AML-193 (cell line): ENCODE measurements around the gene PLXNB2.
A peak's percentile ranks its signal among the peaks of the same experiment; 100 is the strongest.
"Not testable (repeated sequence)": the region's sequence is repeated elsewhere in the genome, so short reads cannot be mapped to it uniquely, and the experiment has no call there.

Experiments used
- DNase-seq, 2 experiments: peaks; one replicate each; lab custom pipeline; 2025; lab: John Stamatoyannopoulos, UW

PLXNB2 gene

DNA sequence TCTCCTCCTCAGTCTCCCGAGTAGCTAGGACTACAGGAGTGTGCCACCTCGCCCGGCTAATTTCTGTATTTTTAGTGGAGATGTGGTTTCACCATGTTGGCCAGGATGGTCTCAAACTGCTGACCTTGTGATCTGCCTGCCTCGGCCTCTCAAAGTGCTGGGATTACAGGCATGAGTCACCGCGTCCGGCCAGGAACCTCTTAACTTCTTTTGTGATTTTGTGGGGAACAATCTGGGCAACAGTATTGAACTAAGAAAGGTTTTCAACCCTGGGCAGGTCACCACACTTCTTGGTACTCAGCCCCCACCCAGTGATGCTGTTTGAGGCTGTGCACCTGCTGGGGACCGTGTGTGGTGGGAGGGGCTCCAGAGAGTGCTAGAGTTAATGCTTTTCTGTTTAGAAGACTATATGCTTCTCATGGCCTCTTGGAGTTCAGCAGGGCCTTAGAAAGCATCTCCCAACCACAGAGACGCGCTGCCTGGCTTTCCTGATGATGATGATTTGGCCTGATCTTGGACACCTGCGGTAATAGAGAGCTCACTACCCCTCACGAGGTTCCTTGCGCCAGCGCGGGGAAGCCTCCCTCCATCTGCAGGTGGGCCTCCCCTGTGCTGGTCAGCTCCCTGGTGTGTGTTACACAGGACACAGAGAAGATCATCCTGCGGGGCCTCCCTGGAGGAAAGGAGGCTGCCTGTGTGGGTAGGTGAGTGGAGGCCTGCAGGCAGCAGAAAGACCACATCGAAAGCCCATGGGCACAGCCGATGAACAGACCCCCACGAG, 18.2 kb upstream of the PLXNB2 start:
- DNase-seq, result no peak

DNA sequence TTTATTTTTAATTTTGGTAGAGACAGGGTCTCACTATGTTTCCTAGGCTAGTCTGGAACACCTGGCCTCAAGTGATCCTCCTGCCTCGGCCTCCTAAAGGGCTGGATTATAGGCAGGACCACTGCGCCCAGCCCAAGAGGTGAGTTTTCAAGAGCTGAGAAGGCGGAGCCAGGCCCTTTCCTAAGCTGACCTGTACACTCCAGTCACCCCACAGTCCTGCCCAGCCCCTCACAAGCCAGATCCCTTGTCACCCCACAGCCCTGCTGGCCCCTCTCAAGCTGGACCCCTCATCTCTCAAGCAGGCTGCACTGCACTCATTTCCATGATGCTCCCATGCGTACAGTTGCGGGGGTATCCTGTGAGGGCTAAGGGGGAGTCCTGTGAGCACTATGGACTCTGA, 16.5 kb upstream of the PLXNB2 start:
- DNase-seq, result no peak

DNA sequence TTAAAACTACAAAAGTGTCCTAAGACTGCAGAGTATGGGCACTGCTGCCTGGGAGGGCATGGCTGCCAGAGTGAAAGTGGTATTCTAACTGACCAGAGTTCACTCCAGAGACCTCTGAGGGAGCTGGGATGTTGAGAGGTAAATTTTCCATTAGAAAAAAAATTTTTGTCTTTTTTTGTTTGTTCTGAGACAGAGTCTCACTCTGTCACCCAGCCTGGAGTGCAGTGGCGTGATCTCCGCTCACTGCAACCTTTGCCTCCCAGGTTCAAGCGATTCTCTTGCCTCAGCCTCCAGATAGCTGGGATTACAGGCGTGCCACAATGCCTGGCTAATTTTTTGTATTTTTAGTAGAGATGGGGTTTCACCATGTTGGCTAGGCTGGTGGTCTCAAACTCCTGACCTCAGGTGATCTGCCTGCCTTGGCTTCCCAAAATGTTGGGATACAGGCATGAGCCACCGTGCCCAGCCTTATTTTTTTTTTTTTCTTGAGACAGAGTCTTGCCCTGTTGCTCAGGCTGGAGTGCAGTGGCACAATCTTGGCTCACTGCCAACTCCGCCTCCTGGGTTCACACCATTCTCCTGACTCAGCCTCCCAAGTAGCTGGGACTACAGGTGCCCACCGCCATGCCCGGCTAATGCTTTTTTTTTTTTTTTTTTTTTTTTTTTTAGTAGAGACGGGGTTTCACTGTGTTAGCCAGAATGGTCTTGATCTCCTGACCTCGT, 15.1 kb upstream of the PLXNB2 start:
- DNase-seq, result not testable (repeated sequence)

DNA sequence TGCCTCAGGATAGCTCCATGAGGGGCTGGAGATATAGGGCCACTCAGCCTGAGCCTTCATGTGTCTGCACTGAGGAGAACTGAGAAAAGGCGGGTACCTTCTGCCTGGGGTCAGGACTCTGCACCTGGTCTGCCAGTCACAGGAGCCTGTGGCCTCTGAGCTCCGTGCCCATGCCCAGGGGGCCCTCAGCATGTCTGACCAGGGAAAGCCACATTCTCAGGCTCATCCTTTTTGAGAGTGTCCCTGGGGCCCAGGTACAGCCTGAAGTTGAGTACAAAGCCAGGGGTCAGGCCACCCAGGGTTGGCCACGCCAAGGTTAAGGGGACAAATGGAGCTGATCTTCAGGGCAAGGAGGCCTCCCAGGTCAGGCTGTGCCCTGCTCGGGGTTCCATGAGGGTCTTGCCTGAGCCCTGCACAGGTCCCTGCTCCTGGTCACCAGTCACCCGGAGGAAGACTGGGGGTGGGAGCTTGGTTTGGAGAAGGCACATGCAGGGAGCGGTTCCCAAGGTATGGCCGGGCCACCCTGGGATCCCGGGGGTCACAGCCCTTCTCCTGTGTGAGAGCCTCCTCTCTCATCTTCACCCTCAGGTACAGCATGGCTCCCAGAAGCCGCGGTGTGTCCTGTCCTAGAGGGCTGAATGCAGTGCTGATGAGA, 13.4 kb upstream of the PLXNB2 start:
- DNase-seq, result no peak

DNA sequence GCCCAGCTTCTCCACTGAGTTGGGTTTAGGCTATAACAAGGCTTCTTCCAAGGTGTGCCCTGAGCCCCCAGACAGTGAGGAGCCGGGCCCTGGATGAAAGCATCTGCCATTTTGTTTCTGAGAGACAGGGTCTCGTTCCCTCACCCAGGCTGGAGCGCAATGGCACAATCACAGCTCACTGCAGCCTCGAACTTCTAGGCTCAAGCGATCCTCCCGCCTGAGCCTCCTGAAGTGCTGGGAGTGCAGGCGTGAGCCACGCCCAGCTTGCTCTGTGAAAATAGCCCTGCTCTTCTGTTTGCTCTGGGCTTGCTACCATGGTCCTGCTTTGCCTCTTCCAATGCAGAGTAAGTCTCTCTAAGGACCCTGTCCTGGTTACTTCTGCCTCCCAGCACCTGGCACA, 12.7 kb upstream of the PLXNB2 start:
- no peak for DNase-seq

DNA sequence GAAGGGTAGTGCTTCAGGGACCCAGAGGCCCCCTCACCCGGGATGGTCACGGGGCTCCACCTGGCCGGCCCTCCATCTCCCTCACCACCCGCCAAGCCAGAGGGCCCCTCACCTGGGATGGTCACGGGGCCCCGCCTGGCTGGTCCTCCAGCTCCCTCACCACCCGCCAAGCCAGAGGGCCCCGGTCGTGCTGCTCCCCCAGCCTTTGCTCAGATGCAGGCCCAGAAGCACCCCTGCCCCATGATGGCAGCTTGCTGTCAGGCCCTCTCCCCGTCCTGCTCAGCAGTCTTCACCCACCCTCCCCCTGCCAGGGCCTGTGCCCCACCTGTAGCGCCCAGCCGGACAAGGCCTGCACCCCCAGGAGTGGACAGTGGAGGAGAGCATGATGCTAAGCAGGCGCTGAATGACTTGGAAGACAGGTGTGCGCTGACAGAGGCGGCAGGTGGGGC, 12.1 kb upstream of the PLXNB2 start:
- no peak for DNase-seq

DNA sequence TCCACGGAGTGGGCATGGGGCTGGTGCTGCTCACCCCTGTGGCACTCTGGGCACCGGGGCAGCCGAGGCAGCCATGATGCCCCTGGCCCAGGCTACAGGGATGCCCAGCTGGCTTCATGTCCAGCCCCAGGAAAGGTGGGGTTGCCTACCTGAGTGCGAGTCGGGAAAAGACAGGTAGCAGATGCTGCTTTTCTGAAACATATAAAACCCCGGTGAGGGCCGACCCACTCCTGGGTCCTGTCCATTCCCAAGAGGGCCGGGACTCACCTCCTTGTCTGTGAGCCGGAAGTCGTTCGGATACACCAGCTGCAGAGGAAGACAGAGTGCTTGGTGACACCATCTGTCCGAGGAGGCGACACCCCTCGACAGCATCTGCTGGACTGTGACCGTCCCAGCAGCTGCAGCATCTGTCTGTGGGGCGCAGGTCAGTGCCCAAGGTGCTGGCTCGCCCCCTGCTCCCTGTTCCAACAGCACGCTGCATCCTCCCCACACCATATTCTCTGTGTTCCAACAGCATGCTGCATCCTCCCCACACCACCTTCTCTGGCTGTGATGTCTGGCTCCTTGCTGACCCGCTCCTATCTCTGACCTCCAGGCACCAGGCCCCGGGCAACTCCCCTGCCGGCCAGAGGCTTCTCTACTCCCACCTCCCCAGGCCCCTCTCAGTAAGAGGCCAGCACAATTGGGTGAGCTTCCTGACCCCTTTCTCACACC, 11.4 kb upstream of the PLXNB2 start:
- DNase-seq, result no peak

DNA sequence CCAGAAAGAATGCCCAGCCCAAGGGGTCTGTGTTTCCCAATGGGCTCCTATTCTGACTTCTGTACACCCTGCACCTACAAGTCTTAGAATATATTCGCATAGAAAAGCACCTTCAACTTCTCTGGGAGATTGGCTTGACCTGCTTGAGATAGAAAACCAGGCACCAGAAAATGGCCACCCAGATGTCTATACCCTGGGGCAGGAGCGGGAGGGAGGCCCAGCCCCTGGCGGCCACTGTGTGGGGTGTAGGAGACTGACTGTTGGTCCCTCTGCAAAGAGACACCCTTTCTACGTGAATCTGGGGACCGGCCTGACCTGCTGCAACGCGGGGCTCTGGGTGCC, 10.9 kb upstream of the PLXNB2 start:
- no peak for DNase-seq

DNA sequence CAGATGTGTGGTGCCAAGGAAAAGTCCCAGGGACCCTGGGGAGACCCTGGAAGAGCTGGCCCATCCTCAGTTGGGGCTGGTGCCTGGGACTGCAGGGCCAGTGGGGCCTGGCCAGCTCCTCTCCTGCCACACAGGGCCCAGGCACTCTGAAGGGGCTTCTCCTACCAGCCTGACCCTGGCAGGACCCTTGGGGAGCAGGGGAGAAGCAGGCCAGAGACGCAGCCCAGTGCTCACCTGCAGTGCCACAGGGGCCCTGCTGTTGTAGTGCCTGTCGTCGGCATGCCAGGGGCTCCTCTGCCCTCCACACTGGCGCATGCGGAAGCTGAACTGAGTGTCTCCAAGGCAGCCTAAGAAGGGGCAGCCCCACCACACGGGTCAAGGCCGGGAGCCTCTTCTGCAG, 10.2 kb upstream of the PLXNB2 start:
- no peak for DNase-seq

DNA sequence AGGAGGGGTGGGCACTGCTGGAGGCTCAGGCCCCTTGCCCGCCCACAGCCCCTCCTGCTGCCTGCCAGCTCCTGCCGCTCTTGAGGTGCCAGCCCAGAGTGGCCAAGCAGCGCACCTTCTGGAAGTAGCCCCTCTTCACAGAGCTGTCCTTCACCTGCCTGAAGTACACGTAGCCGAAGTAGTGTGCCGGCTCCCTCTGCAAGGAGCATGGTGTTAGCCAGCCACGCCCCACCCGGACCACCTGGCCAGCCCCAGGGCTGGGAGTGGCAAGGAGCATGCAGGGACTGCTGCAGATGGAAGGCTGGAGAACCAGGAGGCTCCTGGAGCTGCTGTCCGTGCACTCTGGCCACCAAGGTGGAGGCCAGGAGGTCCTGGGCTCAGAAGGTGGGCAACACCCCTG, 9.7 kb upstream of the PLXNB2 start:
- no peak for DNase-seq

DNA sequence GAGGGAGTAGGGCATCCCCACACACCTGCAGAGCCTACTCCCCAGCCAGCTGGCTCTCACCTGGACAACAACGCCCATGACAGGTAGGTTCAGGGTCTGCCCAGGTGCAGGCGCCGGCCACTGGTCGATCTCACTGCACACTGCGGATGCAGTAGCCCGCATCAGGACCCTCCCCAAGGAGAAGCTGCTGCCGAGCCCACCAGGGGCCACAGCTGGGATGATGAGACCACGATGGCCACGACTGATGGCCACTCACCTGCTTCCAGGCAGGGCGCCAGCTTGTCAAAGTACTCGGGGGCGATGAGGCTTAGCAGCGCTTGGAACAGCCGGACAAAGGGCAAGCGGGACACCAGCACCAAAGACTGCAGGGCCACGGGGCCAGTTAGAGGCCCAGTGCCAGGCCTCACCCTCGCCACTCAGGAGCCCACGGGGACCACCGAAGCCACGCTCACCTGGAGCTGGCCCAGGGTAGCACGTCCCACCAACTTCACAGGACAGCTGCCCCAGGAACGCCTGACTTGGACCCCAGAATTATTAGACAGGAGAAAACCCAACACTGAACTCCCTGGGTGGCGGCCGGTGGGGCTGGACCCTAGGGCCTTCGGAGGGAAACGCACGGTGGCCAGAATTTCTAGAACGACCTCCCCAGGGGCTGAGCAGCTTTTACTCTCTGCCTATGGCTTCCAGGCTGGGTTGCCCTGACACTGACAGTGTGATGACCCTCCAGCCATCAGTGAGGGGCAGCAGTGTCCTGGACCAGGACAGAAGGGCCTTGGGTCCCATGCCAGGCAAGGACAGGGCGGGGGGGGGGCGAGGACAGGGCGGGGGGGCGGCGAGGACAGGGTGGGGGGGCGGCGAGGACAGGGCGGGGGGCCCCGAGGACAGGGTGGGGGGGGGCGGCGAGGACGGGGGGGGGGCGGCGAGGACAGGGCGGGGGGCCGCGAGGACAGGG, 8.9 kb upstream of the PLXNB2 start:
- no peak for DNase-seq

DNA sequence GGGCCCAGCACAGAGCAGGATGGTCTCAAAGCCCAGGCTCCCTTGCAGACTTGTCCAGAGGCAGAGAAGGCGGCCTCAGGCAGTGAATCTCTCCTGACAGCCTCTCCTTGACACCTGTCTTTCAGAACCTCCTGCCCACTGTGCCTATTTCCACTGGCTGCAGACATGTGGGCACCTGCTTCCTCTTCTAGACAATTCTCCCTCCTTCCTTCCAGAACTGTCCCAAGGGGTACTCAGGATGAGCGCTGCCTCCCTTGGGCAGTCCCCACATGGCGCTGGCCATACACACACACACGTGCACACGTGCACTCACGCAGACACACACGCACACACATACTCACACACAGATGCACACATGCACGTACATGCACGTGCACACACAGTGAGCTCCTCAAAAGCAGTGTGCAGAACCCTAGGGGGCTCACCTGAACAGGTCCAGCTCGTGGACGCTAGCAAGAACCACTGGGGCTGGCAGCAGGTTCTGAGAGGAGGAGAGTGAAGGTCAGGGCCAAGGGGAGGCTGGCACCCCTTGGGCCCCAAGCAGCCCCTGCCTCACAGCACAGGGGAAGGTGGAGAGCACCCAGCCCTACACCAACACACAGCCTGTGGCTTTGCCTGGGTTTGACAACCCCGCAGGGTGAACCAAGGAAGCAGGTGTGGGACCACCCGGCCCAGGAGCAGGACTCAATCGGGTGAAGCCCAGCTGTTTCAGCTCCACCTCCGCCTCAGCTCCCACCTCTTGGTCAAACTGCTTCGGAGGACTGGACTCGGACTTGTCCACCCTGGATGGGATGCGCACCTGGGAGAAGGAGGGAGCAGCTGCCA, 8.1 kb upstream of the PLXNB2 start:
- no peak for DNase-seq

DNA sequence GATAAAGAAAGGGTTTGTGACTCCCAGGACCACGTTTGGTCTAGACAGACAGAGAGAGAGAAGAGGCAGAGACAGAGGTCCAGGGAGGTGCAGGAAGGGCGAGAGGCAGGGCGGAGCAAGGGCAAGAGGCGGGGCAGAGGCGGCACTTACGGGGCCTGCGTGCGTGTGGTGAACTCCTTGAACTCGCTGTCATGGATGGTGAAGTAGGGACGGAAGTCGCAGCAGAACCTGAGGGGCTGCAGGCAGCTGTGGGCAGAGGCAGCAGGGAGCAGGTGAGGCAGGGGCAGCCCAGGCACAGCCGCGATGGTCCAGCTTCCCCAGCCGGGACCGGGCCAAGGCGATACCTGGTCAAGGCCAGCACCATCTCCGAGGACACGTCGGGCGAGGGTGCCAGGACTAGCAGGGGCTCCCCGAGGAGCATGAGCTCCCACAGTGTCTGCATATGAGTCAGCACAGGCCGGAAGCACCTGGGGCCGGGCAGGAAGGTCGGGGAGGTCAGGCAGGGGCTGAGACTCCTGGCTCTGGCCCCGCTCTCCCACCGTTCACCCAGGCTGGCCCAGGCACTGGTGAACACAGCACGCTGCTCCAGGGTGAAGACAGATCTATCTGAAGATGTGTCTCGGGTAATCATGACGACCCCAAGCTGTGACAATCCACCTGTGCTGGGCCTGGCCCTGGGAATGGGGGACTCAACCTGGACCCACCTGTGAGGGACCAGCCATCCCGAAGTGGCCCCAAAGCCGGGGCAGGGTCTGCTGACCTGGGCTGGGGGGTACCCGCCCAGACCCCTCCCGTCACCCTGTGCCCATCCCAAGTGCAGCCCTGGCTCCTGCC, 7.2 kb upstream of the PLXNB2 start:
- DNase-seq, result peak; percentile 35 to 42

DNA sequence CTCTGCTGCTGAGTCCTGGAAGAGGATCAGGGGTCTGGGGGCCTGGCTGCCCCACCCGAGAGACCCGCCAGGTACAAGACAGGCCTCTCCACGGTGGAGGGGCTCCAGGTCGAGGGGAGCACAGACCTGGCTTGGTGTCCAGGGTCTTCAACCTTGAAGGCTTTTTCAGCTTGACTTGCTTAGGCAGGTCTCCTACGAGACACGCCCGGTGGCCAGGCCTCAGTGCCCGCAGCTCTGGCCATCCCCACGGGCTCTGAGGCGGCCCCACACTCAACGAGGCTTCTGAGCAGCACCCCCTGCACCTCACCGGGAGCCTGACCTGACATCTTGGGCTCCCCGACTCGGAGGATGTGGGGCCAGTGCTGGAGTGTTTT, 6.6 kb upstream of the PLXNB2 start:
- DNase-seq, result no peak

DNA sequence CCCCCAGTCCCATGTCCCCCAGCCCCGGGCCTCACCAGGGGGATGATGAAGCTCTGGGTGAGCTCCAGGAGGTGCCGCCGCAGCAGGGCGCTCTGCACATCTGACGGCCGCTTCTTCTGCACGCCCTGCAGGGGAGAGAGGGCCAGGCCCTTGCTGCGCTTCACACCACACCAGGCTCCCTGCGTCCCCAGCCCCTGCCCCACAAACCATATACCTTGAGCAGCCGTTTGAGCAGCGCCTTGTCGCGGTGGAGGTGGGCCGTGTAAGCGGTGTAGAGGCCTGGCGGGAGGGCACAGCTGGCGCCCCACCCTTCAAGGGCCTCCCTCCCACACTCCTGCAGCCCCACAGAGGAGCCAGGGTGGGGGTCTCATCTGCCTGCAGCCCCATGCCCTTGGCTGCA, 6.2 kb upstream of the PLXNB2 start:
- no peak for DNase-seq

DNA sequence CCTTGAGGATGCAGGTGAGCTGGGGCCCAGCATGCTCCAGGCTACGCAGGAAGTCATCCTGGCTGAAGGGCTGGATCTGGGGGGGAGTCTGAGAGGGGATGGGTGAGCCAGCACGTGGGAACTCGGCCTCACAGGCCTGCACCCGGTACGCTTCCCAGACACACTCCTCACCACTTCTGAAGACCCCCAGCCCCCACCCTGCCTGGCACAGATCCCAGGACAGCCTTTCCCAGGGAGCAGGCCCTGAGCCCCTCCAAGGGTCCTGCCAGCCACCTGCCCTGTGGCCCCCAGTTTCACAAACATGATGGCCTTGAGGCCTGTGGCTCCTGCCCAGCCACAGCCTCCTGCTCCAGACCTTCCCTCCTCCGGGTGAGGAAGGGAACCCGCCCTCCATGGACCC, 5.6 kb upstream of the PLXNB2 start:
- DNase-seq, result no peak

DNA sequence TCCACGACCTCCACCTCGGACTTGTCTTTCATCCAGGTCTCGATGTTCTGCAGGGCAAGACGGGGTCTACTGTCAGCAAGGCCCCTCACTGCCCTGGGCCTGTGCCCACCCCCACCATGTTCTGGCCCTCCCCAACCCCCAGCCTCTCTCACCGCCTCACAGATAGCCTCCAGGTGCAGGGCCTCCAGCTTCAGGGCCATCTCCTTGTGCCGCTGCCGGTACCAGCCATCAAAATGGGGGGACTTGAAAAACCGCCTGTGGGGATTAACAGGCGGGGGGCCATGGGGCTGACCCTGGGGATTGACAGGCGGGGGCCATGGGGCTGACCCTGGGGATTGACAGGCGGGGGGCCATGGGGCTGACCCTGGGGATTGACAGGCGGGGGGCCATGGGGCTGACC, 4.9 kb upstream of the PLXNB2 start:
- DNase-seq, result no peak

DNA sequence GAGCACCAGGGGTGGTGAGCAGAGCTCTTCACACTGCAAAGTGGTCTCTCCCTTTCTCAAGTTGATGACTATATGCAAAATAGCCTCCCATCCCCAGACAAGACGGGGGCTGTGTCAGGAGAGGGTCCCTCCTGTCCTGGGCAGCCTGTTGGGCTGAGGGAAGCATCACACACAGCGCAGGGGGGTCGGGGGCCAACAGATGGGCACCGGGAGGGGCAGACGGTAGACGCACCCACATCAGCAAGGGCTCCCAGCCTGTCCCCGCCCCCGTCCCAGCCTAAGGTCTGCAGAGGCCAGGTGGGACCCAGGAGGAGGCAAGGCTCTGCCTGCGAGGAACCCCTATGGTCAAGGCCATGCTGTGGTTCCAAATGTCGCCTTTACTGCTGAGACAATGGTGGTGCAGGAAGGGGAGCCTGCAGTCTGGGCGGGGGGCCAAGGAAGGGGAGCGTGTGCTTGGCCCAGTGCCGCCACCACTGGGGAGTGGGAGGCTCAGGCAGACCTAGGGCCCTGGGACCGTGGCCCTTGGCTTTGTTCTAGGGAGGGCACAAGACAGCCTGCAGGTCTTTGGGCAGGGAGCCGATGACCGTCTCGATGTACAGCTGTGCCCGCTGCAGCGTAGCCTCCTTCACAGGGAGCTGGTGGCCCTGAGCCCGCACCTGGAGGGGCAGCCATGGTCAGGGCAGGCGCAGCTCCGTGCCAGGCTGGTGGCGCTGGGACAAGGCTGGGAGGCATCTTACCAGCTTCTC, 4.3 kb upstream of the PLXNB2 start:
- DNase-seq, result no peak

DNA sequence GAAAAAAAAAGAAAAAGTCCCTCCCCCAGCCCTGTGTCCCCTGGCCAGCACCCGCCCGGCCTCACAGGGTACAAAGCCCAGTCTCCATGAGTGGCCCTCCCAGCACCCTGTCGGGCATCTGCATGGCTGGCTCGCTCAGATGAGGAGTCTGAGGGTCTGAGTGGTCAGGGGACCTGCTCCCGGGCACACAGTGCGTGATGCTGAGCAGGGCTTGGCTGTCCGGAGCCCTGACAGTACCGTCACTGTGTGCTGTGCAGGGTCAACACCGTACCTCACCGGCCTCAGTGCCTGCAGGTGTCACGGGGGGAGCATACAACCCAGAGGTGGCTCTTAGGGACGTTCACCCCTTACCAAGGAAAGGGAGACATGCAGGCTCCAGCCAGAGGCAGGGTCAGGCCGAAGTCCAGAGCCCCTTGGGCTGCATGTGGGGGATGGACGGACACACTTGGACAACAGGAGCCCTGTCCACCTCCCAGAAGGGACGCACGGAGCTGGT, 3.6 kb upstream of the PLXNB2 start:
- no peak for DNase-seq
